GM11168 (cell line): ENCODE measurements around the gene TBC1D1.
"Not testable (repeated sequence)": the region's sequence is repeated elsewhere in the genome, so short reads cannot be mapped to it uniquely, and the experiment has no call there.

ENCODE experiments used
- in situ Hi-C: fragments of 300-500 bp; cut with MboI; formaldehyde crosslinking; loops from one replicate; pipeline ENCODE4 v1.12.0; 2022; ENCODE audit warnings: low sequenced_read_pairs; ENCODE audit not compliant: unreplicated experiment

TBC1D1 gene

GRCh38 chr4:37923089-37923488 lies 32.2 kb downstream of the TBC1D1 start:
- in situ Hi-C loops = not testable (repeated sequence)

- in situ Hi-C loops = no loop called here
These were observed 34.1 kb downstream of the TBC1D1 start for GRCh38 chr4:37924946-37925345.

GRCh38 chr4:37927434-37927833 lies 36.5 kb downstream of the TBC1D1 start:
- in situ Hi-C loops = no loop called here

GRCh38 chr4:37928426-37929416 lies 37.8 kb downstream of the TBC1D1 start:
- in situ Hi-C loops = no loop called here

- in situ Hi-C loops = no loop called here
These were observed 43.2 kb downstream of the TBC1D1 start for GRCh38 chr4:37934096-37934495.

GRCh38 chr4:37934609-37935008 lies 43.7 kb downstream of the TBC1D1 start:
- in situ Hi-C loops = no loop called here

GRCh38 chr4:37935026-37935425 lies 44.1 kb downstream of the TBC1D1 start:
- in situ Hi-C loops = no loop called here

GRCh38 chr4:37936889-37937498 lies 46.1 kb downstream of the TBC1D1 start:
- in situ Hi-C loops = no loop called here

GRCh38 chr4:37938208-37938607 lies 47.3 kb downstream of the TBC1D1 start:
- in situ Hi-C loops = no loop called here

- in situ Hi-C loops = no loop called here
These were observed 55.8 kb downstream of the TBC1D1 start for GRCh38 chr4:37946503-37947179.

GRCh38 chr4:37948542-37948941 lies 57.7 kb downstream of the TBC1D1 start:
- in situ Hi-C loops = no loop called here

GRCh38 chr4:37949636-37950426 lies 58.9 kb downstream of the TBC1D1 start:
- in situ Hi-C loops = no loop called here

- in situ Hi-C loops = no loop called here
These were observed 60.8 kb downstream of the TBC1D1 start for GRCh38 chr4:37951461-37952352.

- in situ Hi-C loops = no loop called here
These were observed 62.3 kb downstream of the TBC1D1 start for GRCh38 chr4:37953156-37953555.

- in situ Hi-C loops = no loop called here
These were observed 62.9 kb downstream of the TBC1D1 start for GRCh38 chr4:37953620-37954293.

GRCh38 chr4:37956941-37957340 lies 66.1 kb downstream of the TBC1D1 start:
- in situ Hi-C loops = no loop called here

- in situ Hi-C loops = no loop called here
These were observed 68.0 kb downstream of the TBC1D1 start for GRCh38 chr4:37958932-37959331.

GRCh38 chr4:37960098-37960497 lies 69.2 kb downstream of the TBC1D1 start, which contains the start of gene PTTG2:
Gene PTTG2 (plus strand): TSS chr4:37960398. CDS start chr4:37960435, 37 bp downstream.
- in situ Hi-C loops = no loop called here
